H1 (cell line): ENCODE results near the gene TXNDC16. TPM values are rescaled to one million over a fixed set of nuclear protein-coding genes. Genes with fewer than 3 reads are reported as not detected.

Experiments
- CTCF ChIA-PET: fragments of 300-600 bp; sonication (Branson Sonifier 250); formaldehyde crosslinking; loops from one replicate; lab custom pipeline; 2021; ENCODE audit not compliant: partially characterized antibody; lab: Charles Lee
- POLR2A ChIA-PET: fragments of 300-600 bp; sonication (Branson Sonifier 250); formaldehyde crosslinking; loops from one replicate; lab custom pipeline; 2021; ENCODE audit warnings: inconsistent platforms; ENCODE audit not compliant: partially characterized antibody; lab: Charles Lee
- DNase-seq, 2 experiments: peaks; one replicate each; pipeline versions ENCODE4 v3.0.0 to v3.0.0-alpha.2; 2010 to 2022; ENCODE audit warnings: low spot score in 2 of 2, low read depth in 1 of 2, mixed read lengths in 1 of 2
- FAIRE-seq: peaks from 2 replicates; lab custom pipeline; 2011; peaks lifted over from hg19 to GRCh38; lab: Jason Lieb, UNC
- H2AFZ ChIP-seq: 2 replicates; pipeline ENCODE4 v1.8.1; 2012; ENCODE audit warnings: low read length, inconsistent platforms
- H2AK5ac ChIP-seq: 2 replicates; pipeline ENCODE4 v1.6.1; 2013; ENCODE audit warnings: low read depth, low read length
- H2BK120ac ChIP-seq: replicated peaks from 2 replicates; pipeline ENCODE3; 2013; ENCODE audit warnings: low read depth, low read length, inconsistent platforms
- H2BK12ac ChIP-seq: 2 replicates; pipeline ENCODE4 v1.6.1; 2013; ENCODE audit warnings: low read depth, low read length
- H2BK15ac ChIP-seq: 2 replicates; pipeline ENCODE4 v1.6.1; 2013; ENCODE audit warnings: low read length
- H2BK20ac ChIP-seq: 2 replicates; pipeline ENCODE4 v1.6.1; 2013; ENCODE audit warnings: low read length
- H2BK5ac ChIP-seq: 2 replicates; pipeline ENCODE4 v1.6.1; 2013; ENCODE audit warnings: low read depth, low read length
- H3K14ac ChIP-seq: 2 replicates; pipeline ENCODE4 v1.6.1; 2013; ENCODE audit warnings: inconsistent platforms; ENCODE audit not compliant: insufficient read length
- H3K18ac ChIP-seq: 2 replicates; pipeline ENCODE4 v1.6.1; 2013; ENCODE audit warnings: low read length; ENCODE audit errors: extremely low read depth
- H3K23ac ChIP-seq: 2 replicates; pipeline ENCODE4 v1.6.1; 2013; ENCODE audit warnings: inconsistent platforms; ENCODE audit not compliant: insufficient read length
- H3K23me2 ChIP-seq: 2 replicates; pipeline ENCODE4 v1.6.1; 2013; ENCODE audit warnings: low read depth, low read length
- H3K27ac ChIP-seq: 2 replicates; pipeline ENCODE4 v1.6.1; 2011; ENCODE audit warnings: low read depth, low read length, inconsistent platforms
- H3K27me3 ChIP-seq, 4 experiments: replicated peaks in 1 of 4; 1 replicate in 1 of 4; 2 replicates in 3 of 4; pipeline versions ENCODE4 v1.6.1 to v1.8.1; 2011 to 2013; ENCODE audit warnings: low read length in 3 of 4, mild to moderate bottlenecking in 3 of 4, inconsistent platforms in 2 of 4, mixed read lengths in 2 of 4, moderate library complexity in 1 of 4; ENCODE audit not compliant: control insufficient read depth in 3 of 4, insufficient read depth in 3 of 4; ENCODE audit errors: extremely low read depth in 1 of 4
- H3K36me3 ChIP-seq, 4 experiments: 2 replicates each; pipeline versions ENCODE4 v1.6.1 to v1.8.1; 2011 to 2013; ENCODE audit warnings: mild to moderate bottlenecking in 4 of 4, low read length in 3 of 4, moderate library complexity in 2 of 4, control low read depth in 1 of 4, inconsistent platforms in 1 of 4; ENCODE audit not compliant: insufficient read depth in 4 of 4, control insufficient read depth in 2 of 4
- H3K4ac ChIP-seq: replicated peaks from 2 replicates; pipeline ENCODE3; 2013; ENCODE audit warnings: low read length, low read depth, mixed read lengths, inconsistent platforms; ENCODE audit not compliant: insufficient read length
- H3K4me1 ChIP-seq, 4 experiments: replicated peaks in 1 of 4; 1 replicate in 1 of 4; 2 replicates in 3 of 4; pipeline versions ENCODE4 v1.6.1 to v1.8.1; 2011 to 2013; ENCODE audit warnings: low read length in 3 of 4, inconsistent platforms in 2 of 4, mixed read lengths in 1 of 4; ENCODE audit not compliant: insufficient read depth in 4 of 4, control insufficient read depth in 3 of 4
- H3K4me2 ChIP-seq, 2 experiments: 2 replicates each; pipeline versions ENCODE4 v1.6.1 to v1.8.1; 2011 to 2013; ENCODE audit warnings: low read depth in 2 of 2, low read length in 2 of 2, control low read depth in 1 of 2, inconsistent platforms in 1 of 2, mild to moderate bottlenecking in 1 of 2; ENCODE audit not compliant: insufficient read depth in 1 of 2
- H3K4me3 ChIP-seq, 4 experiments: fragments of 200-600, 300-600 bp in 1 of 4; sonication (generic), shearing (Covaris generic), sonication (Bioruptor Twin) in 1 of 4; 2 replicates each; pipeline versions ENCODE4 v1.5.1 to v1.8.1; 2011 to 2016; ENCODE audit warnings: low read length in 4 of 4, low read depth in 3 of 4, control low read depth in 2 of 4, inconsistent platforms in 2 of 4, mild to moderate bottlenecking in 2 of 4, mixed read lengths in 1 of 4, moderate library complexity in 1 of 4; ENCODE audit not compliant: insufficient read depth in 2 of 4; ENCODE audit errors: extremely low read depth in 1 of 4
- H3K56ac ChIP-seq: replicated peaks from 2 replicates; pipeline ENCODE3; 2013; ENCODE audit warnings: low read depth, mild to moderate bottlenecking, mixed read lengths, low read length, inconsistent platforms; ENCODE audit not compliant: insufficient read length
- H3K79me1 ChIP-seq: 2 replicates; pipeline ENCODE4 v1.6.1; 2013; ENCODE audit warnings: low read depth, low read length, control low read depth
- H3K79me2 ChIP-seq, 2 experiments: 2 replicates each; pipeline versions ENCODE4 v1.6.1 to v1.8.1; 2012 to 2013; ENCODE audit warnings: low read length in 2 of 2, mild to moderate bottlenecking in 2 of 2, inconsistent platforms in 1 of 2; ENCODE audit not compliant: insufficient read depth in 2 of 2, control insufficient read depth in 1 of 2
- H3K9ac ChIP-seq, 4 experiments: replicated peaks in 1 of 4; 1 replicate in 1 of 4; 2 replicates in 3 of 4; pipeline versions ENCODE4 v1.6.1 to v1.8.1; 2011 to 2013; ENCODE audit warnings: low read depth in 3 of 4, low read length in 3 of 4, control low read depth in 2 of 4, mild to moderate bottlenecking in 2 of 4, moderate library complexity in 2 of 4, inconsistent platforms in 1 of 4; ENCODE audit errors: extremely low read depth in 1 of 4
- H3K9me3 ChIP-seq, 2 experiments: 2 replicates each; pipeline versions ENCODE4 v1.6.1 to v1.8.1; 2012 to 2013; ENCODE audit warnings: mild to moderate bottlenecking in 2 of 2, moderate library complexity in 2 of 2, control low read depth in 1 of 2, inconsistent platforms in 1 of 2, low read depth in 1 of 2, low read length in 1 of 2, mixed read lengths in 1 of 2; ENCODE audit not compliant: insufficient read depth in 2 of 2
- H4K20me1 ChIP-seq, 2 experiments: replicated peaks in 1 of 2; 2 replicates each; pipeline versions ENCODE3 to v1.8.1; 2011 to 2013; ENCODE audit warnings: inconsistent platforms in 2 of 2, low read length in 2 of 2, mild to moderate bottlenecking in 1 of 2; ENCODE audit not compliant: insufficient read depth in 2 of 2, control insufficient read depth in 1 of 2
- H4K5ac ChIP-seq: 2 replicates; pipeline ENCODE4 v1.6.1; 2013; ENCODE audit warnings: low read length, low read depth, mixed read lengths, inconsistent platforms; ENCODE audit not compliant: insufficient read length
- H4K8ac ChIP-seq: 2 replicates; pipeline ENCODE4 v1.8.0; 2013; ENCODE audit warnings: mild to moderate bottlenecking, moderate library complexity, low read length, inconsistent platforms; ENCODE audit not compliant: insufficient read depth; ENCODE audit errors: extremely low read depth
- H4K91ac ChIP-seq: replicated peaks from 2 replicates; pipeline ENCODE3; 2013; ENCODE audit warnings: low read length, mixed read lengths, inconsistent platforms; ENCODE audit not compliant: insufficient read length
- CHD1 ChIP-seq: IDR thresholded peaks from 2 replicates; pipeline ENCODE4 v1.6.1; 2012; ENCODE audit warnings: low read depth, low read length, improper control_type of control experiment
- CTCF ChIP-seq, 3 experiments: IDR thresholded peaks; 1 replicate in 2 of 3; 2 replicates in 1 of 3; pipeline versions ENCODE4 v1.5.1 to v1.6.1; 2011; ENCODE audit warnings: low read length in 3 of 3, mild to moderate bottlenecking in 3 of 3, inconsistent platforms in 2 of 3, low read depth in 1 of 3, moderate library complexity in 1 of 3; ENCODE audit not compliant: insufficient read depth in 1 of 3; ENCODE audit errors: control extremely low read depth in 1 of 3
- polyA plus RNA-seq, 7 experiments: library from polyadenylated mRNA; depleted of rRNA in 3 of 7; stranded (reverse) in 5 of 7; unstranded in 2 of 7; fragments of >200 nt in 5 of 7; fragments of 200-250 nt in 2 of 7; gene quantifications; 1 replicate in 5 of 7; 2 replicates in 1 of 7; 4 replicates in 1 of 7; pipeline versions ENCODE4 v1.2.1 to v1.2.3, GENCODE V29; 2011 to 2013; ENCODE audit warnings: missing spikeins in 2 of 7, mixed read lengths in 2 of 7
- total RNA-seq: library from RNA; stranded (reverse); fragmentation: NEBNext Ultra II Directional; extraction: Animal tissue kit (Norgen Biotek cat#: 25700); gene quantifications from 2 replicates; pipeline ENCODE4 v1.2.1, GENCODE V29; 2021
- TF ChIP-seq, protein P1 (sequence below): IDR thresholded peaks from 2 replicates; pipeline ENCODE4 v1.6.1; 2012; ENCODE audit warnings: inconsistent platforms

TXNDC16 gene
- total and polyA plus RNA-seq, 2 of the 8 experiments (the other 6 are each of a cell fraction or from before 2014, with no cell fraction given), result 6.7 to 14.3 TPM

GRCh38 chr14:52446355-52446754 lies 106.0 kb downstream of the TXNDC16 start (continued):
- TF ChIP-seq, protein P1, sequence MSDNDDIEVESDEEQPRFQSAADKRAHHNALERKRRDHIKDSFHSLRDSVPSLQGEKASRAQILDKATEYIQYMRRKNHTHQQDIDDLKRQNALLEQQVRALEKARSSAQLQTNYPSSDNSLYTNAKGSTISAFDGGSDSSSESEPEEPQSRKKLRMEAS, result no peak

DNA sequence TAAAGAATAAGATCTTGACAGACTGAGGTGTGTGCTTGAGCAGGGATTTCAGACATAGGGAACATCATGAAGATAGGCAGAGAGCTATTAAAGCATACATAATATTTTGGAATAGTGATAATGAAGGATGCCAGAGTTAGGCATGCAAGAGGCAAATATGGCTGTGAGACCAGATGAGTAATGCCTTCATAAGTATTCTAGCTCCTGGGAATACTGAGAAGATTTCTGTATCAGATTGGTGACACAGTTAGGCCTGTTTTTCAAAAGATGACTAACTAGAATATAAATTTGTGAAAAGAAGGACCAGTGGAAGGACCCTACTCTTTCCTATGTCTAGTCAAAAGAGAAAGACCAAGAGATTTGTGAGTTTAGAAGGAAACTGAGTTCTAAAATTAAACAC lies 108.8 kb downstream of the TXNDC16 start:
- Histone ChIP-seq H2AK5ac (no peak overlapping the region), H3K9ac (no peak overlapping the region), H3K79me1 (no peaks in the 10 kb centered on the region), H2BK15ac (no peak overlapping the region), H3K27me3 (no peaks in the 10 kb centered on the region), H2AFZ (no peak overlapping the region), H4K20me1 (peaks cover 0 to 2% of the 10 kb centered on the region in 2 experiments), H3K4me2 (no peak overlapping the region), H3K23me2 (no peaks in the 10 kb centered on the region), H3K4ac (no peak overlapping the region), H4K5ac (no peak overlapping the region), H3K56ac (no peak overlapping the region), H3K14ac (no peak overlapping the region), H3K4me3 (no peak overlapping the region), H3K36me3 (no peaks in the 10 kb centered on the region; a peak in 1 of 8 replicates), H3K9me3 (no peaks in the 10 kb centered on the region), H3K18ac (no peak overlapping the region), H4K8ac (no peak overlapping the region), H4K91ac (no peak overlapping the region), H3K23ac (no peak overlapping the region), H3K79me2 (no peaks in the 10 kb centered on the region), H3K4me1 (no peaks in the 10 kb centered on the region), H3K27ac (no peak overlapping the region), H2BK120ac (no peak overlapping the region), H2BK20ac (no peak overlapping the region), H2BK5ac (no peak overlapping the region), H2BK12ac (no peak overlapping the region)
- ChIA-PET POLR2A (no interaction called here), CTCF (no interaction called here)
- DNase-seq, result no peak
- no peak for FAIRE-seq
- TF ChIP-seq CTCF (IDR thresholded peaks at IDR 0.05; ENCODE audit: control extremely low read depth in 1 of 3, insufficient read depth in 1 of 3, low read depth in 1 of 3, low read length in 3 of 3) (no peak), CHD1 (no peak)
